ENCODE data around the gene SEPTIN3.

GRCh38 chr22:41996826-41997225, 27.6 kb downstream of the SEPTIN3 start:
- TF ChIP-seq CTCF (conservative IDR thresholded peaks at IDR 0.05; ENCODE audit: low read depth, low read length) = no peak
- TF ChIP-seq EZH2 (IDR thresholded peaks at IDR 0.05; ENCODE audit: borderline replicate concordance, low read depth, low read length, poor library complexity, severe bottlenecking) = no peak

All from A673 (cell line).